Measurements from ENCODE around the gene FRK.
"Not testable (repeated sequence)": the region's sequence is repeated elsewhere in the genome, so short reads cannot be mapped to it uniquely, and the experiment has no call there.

Gene FRK

DNA sequence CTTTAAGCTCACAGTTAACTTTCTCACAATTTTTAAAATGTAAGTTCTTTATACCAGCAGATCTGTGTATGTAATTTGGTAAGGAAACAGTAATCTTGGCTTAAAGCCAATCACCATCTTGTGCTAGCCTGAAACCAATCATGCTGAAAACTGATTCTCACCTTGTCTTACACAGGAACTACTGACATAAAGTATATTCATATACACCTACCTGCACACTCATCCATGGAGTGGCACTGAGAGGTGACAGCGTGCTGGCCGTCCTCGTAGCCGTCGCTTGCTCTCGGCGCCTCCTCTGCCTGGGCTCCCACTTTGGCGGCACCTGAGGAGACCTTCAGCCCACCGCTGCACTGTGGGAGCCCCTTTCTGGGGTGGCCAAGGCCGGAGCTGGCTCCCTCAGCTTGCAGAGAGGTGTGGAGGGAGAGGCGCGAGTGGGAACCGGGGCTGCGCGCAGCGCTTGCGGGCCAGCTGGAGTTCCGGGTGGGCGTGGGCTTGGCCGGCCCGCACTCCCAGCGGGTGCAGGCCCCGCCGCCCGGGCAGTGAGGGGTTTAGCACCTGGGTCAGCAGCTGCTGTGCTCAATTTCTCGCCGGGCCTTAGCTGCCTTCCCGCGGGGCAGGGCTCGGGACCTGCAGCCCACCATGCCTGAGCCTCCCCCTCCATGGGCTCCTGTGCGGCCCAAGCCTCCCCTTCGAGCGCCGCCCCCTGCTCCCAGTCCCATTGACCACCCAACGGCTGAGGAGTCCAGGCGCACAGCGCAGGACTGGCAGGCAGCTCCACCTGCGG, 171.8 kb downstream of the FRK start:
- WGBS (ENCODE audit: extremely low coverage, insufficient coverage, insufficient read length), result no CpG with 5 or more reads among the region's 38 CpGs
- H3K27me3 ChIP-seq (ENCODE audit: insufficient read depth, low read length), result not testable (repeated sequence)

DNA sequence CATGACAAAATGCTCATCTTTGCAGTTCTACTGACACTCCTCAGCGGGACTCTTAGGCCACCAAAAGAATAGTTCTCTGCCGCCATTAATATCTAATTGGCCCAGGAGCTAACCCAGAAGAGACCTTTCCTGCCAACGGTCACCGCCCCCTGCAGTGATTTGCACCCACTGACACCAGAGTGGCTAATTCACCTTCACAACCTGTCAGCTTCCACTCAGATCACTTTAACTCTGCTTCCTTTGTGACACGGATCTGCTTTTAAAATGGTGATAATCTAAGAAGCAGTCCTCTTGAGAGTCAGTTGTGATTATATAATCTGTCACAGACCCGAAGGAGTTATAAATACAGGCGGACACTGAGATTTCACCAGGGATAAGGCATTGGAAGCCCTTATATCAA, 172.8 kb downstream of the FRK start:
- no peak overlapping the region for H3K14ac ChIP-seq (ENCODE audit: low read length)
- no peaks in the 10 kb centered on the region for H3K79me2 ChIP-seq (ENCODE audit: control insufficient read depth, insufficient read depth, low read length, poor library complexity)
- H3K27me3 ChIP-seq (ENCODE audit: insufficient read depth, low read length), result no peaks in the 10 kb centered on the region
- no peaks in the 10 kb centered on the region for H3K79me1 ChIP-seq (ENCODE audit: low read length)
- H3K9ac ChIP-seq (ENCODE audit: low read length), result no peak overlapping the region
- H3K23ac ChIP-seq (ENCODE audit: low read length), result no peak overlapping the region
- H3K4me2 ChIP-seq (ENCODE audit: low read length), result no peak overlapping the region
- H4K12ac ChIP-seq (ENCODE audit: low read depth, low read length), result no peak overlapping the region
- no peak overlapping the region for H3K4ac ChIP-seq (ENCODE audit: low read depth, low read length)
- H2BK5ac ChIP-seq (ENCODE audit: low read depth, low read length, poor library complexity), result no peak overlapping the region
- no peak overlapping the region for H2BK12ac ChIP-seq (ENCODE audit: low read length)
- no peaks in the 10 kb centered on the region for H3K36me3 ChIP-seq (ENCODE audit: control insufficient read depth in 1 of 2, insufficient read depth in 2 of 2, low read length in 2 of 2)
- no peak for DNase-seq
- no peak overlapping the region for H3K27ac ChIP-seq (ENCODE audit: low read depth, low read length)
- H2BK120ac ChIP-seq (ENCODE audit: insufficient read depth, low read length, poor library complexity), result no peak overlapping the region
- H4K8ac ChIP-seq (ENCODE audit: low read depth, low read length), result no peak overlapping the region
- H3K4me1 ChIP-seq (ENCODE audit: control insufficient read depth in 1 of 2, insufficient read depth in 2 of 2, low read length in 2 of 2), result no peaks in the 10 kb centered on the region
- no peak overlapping the region for H2AK5ac ChIP-seq (ENCODE audit: low read length)
- H3K18ac ChIP-seq (ENCODE audit: low read length), result no peak overlapping the region
- H3K9me3 ChIP-seq (ENCODE audit: insufficient read depth, low read depth, low read length), result no peaks in the 10 kb centered on the region
- H4K91ac ChIP-seq (ENCODE audit: low read depth, low read length), result no peak overlapping the region
- no peak overlapping the region for H2AFZ ChIP-seq (ENCODE audit: insufficient read depth, low read length, poor library complexity)
- H3K4me3 ChIP-seq (ENCODE audit: low read depth, low read length), result no peak overlapping the region
- WGBS (ENCODE audit: extremely low coverage, insufficient coverage, insufficient read length), result no CpG with 5 or more reads among the region's 7 CpGs

More for the DNA sequence above, 171.8 kb downstream of the FRK start:
- not testable (repeated sequence) for DNase-seq; H3K27ac ChIP-seq (ENCODE audit: low read depth, low read length); H2BK12ac ChIP-seq (ENCODE audit: low read length); H2BK5ac ChIP-seq (ENCODE audit: low read depth, low read length, poor library complexity); H3K23ac ChIP-seq (ENCODE audit: low read length); H3K79me2 ChIP-seq (ENCODE audit: control insufficient read depth, insufficient read depth, low read length, poor library complexity); H3K18ac ChIP-seq (ENCODE audit: low read length); H4K12ac ChIP-seq (ENCODE audit: low read depth, low read length); H3K79me1 ChIP-seq (ENCODE audit: low read length); H3K4me2 ChIP-seq (ENCODE audit: low read length); H3K4me3 ChIP-seq (ENCODE audit: low read depth, low read length); H4K8ac ChIP-seq (ENCODE audit: low read depth, low read length); H4K91ac ChIP-seq (ENCODE audit: low read depth, low read length); H2AFZ ChIP-seq (ENCODE audit: insufficient read depth, low read length, poor library complexity); H3K14ac ChIP-seq (ENCODE audit: low read length); H3K4me1 ChIP-seq (ENCODE audit: control insufficient read depth in 1 of 2, insufficient read depth in 2 of 2, low read length in 2 of 2); H3K4ac ChIP-seq (ENCODE audit: low read depth, low read length); H3K36me3 ChIP-seq (ENCODE audit: control insufficient read depth in 1 of 2, insufficient read depth in 2 of 2, low read length in 2 of 2); H3K9ac ChIP-seq (ENCODE audit: low read length); H2BK120ac ChIP-seq (ENCODE audit: insufficient read depth, low read length, poor library complexity); H3K9me3 ChIP-seq (ENCODE audit: insufficient read depth, low read depth, low read length); H2AK5ac ChIP-seq (ENCODE audit: low read length)

DNA sequence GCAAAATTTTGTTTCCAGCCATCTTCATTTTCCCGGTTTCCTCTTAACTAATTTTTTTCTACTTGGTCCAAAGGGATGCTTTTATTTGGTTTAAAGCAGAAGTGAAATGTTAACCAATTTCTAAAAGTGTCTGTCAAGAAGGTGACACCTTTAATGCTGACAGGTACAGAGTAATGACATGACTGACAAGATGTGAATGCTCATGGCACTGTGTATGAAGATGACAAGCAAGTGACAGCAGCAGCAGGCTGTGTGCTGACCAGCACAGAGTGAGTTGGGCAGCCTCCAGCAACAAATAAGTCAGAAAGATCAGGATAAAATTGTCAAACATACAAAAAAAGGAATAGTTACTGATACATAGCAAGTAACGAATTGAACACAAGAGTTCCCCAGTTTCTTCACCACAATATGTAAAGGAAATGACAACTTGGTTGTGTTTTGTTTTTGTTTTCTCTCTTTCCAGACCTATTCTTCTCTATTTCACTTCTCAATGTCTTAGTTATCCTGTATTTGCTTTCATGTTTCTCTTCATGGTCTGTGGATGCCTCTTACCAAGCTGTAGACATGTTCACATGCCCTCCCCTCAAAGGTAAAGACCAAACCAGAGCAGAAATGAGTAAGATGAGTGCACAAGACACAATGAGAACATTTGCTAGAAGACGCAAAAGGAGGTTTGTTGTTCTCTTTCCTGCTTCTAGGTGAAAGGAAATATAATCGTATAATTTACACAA, 174.9 kb downstream of the FRK start:
- H3K4ac ChIP-seq (ENCODE audit: low read depth, low read length), result no peak overlapping the region
- H3K27ac ChIP-seq (ENCODE audit: low read depth, low read length), result no peak overlapping the region
- no peak overlapping the region for H3K14ac ChIP-seq (ENCODE audit: low read length)
- no peak overlapping the region for H2AK5ac ChIP-seq (ENCODE audit: low read length)
- WGBS (ENCODE audit: extremely low coverage, insufficient coverage, insufficient read length), result no CpG with 5 or more reads among the region's 4 CpGs
- H2BK5ac ChIP-seq (ENCODE audit: low read depth, low read length, poor library complexity), result no peak overlapping the region
- no peak overlapping the region for H4K91ac ChIP-seq (ENCODE audit: low read depth, low read length)
- no peak overlapping the region for H2BK12ac ChIP-seq (ENCODE audit: low read length)
- H3K4me3 ChIP-seq (ENCODE audit: low read depth, low read length), result no peak overlapping the region
- H3K23ac ChIP-seq (ENCODE audit: low read length), result no peak overlapping the region
- no peaks in the 10 kb centered on the region for H3K36me3 ChIP-seq (ENCODE audit: control insufficient read depth in 1 of 2, insufficient read depth in 2 of 2, low read length in 2 of 2)
- DNase-seq, result no peak
- no peak overlapping the region for H4K12ac ChIP-seq (ENCODE audit: low read depth, low read length)
- H3K4me1 ChIP-seq (ENCODE audit: control insufficient read depth in 1 of 2, insufficient read depth in 2 of 2, low read length in 2 of 2), result peaks cover 0 to 5% of the 10 kb centered on the region in 2 experiments
- no peak overlapping the region for H4K8ac ChIP-seq (ENCODE audit: low read depth, low read length)
- H3K79me2 ChIP-seq (ENCODE audit: control insufficient read depth, insufficient read depth, low read length, poor library complexity), result no peaks in the 10 kb centered on the region
- no peaks in the 10 kb centered on the region for H3K9me3 ChIP-seq (ENCODE audit: insufficient read depth, low read depth, low read length)
- no peaks in the 10 kb centered on the region for H3K79me1 ChIP-seq (ENCODE audit: low read length)
- H3K27me3 ChIP-seq (ENCODE audit: insufficient read depth, low read length), result no peaks in the 10 kb centered on the region
- H2BK120ac ChIP-seq (ENCODE audit: insufficient read depth, low read length, poor library complexity), result no peak overlapping the region
- no peak overlapping the region for H3K18ac ChIP-seq (ENCODE audit: low read length)
- H3K4me2 ChIP-seq (ENCODE audit: low read length), result no peak overlapping the region
- H3K9ac ChIP-seq (ENCODE audit: low read length), result no peak overlapping the region
- H2AFZ ChIP-seq (ENCODE audit: insufficient read depth, low read length, poor library complexity), result no peak overlapping the region

DNA sequence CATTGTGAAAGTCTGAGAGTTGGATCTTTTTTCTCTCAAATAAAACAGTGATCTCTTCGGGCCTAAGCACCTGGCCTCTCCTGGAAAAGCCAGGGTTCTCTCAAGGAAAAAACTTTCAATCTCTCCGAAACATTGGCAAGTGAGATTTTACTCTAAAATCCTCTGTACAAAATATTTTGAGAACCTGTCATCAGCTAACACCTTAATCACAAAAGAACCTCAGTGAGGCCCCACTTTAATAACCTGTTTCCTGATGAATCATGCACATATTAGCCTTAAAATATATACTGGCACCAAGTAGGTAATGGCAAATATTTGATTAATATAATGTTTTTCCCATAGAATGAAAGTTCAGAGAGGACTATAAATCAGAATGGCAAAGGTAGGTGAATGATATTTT, 177.9 kb downstream of the FRK start:
- no peaks in the 10 kb centered on the region for H3K79me1 ChIP-seq (ENCODE audit: low read length)
- H3K27me3 ChIP-seq (ENCODE audit: insufficient read depth, low read length), result no peaks in the 10 kb centered on the region
- H4K8ac ChIP-seq (ENCODE audit: low read depth, low read length), result no peak overlapping the region
- H2AK5ac ChIP-seq (ENCODE audit: low read length), result no peak overlapping the region
- no peak overlapping the region for H4K12ac ChIP-seq (ENCODE audit: low read depth, low read length)
- H3K9me3 ChIP-seq (ENCODE audit: insufficient read depth, low read depth, low read length), result no peaks in the 10 kb centered on the region
- no peak overlapping the region for H4K91ac ChIP-seq (ENCODE audit: low read depth, low read length)
- H2BK5ac ChIP-seq (ENCODE audit: low read depth, low read length, poor library complexity), result no peak overlapping the region
- no peak overlapping the region for H2BK12ac ChIP-seq (ENCODE audit: low read length)
- no peaks in the 10 kb centered on the region for H3K79me2 ChIP-seq (ENCODE audit: control insufficient read depth, insufficient read depth, low read length, poor library complexity)
- H3K4me1 ChIP-seq (ENCODE audit: control insufficient read depth in 1 of 2, insufficient read depth in 2 of 2, low read length in 2 of 2), result peaks cover 0 to 5% of the 10 kb centered on the region in 2 experiments
- H3K4me3 ChIP-seq (ENCODE audit: low read depth, low read length), result no peak overlapping the region
- H3K23ac ChIP-seq (ENCODE audit: low read length), result no peak overlapping the region
- H2BK120ac ChIP-seq (ENCODE audit: insufficient read depth, low read length, poor library complexity), result no peak overlapping the region
- H3K36me3 ChIP-seq (ENCODE audit: control insufficient read depth in 1 of 2, insufficient read depth in 2 of 2, low read length in 2 of 2), result no peaks in the 10 kb centered on the region
- H3K4me2 ChIP-seq (ENCODE audit: low read length), result no peak overlapping the region
- no peak for DNase-seq
- no peak overlapping the region for H3K27ac ChIP-seq (ENCODE audit: low read depth, low read length)
- H3K4ac ChIP-seq (ENCODE audit: low read depth, low read length), result no peak overlapping the region
- H3K14ac ChIP-seq (ENCODE audit: low read length), result no peak overlapping the region
- H2AFZ ChIP-seq (ENCODE audit: insufficient read depth, low read length, poor library complexity), result no peak overlapping the region
- no peak overlapping the region for H3K18ac ChIP-seq (ENCODE audit: low read length)
- whole genome bisulfite sequencing (ENCODE audit: extremely low coverage, insufficient coverage, insufficient read length), result no CpG with 5 or more reads among the region's 2 CpGs
- no peak overlapping the region for H3K9ac ChIP-seq (ENCODE audit: low read length)

Data from trophoblast cell (in vitro differentiated cells and primary cell).